PC-9 (cell line): ENCODE results near the gene MAN1B1. TPM values are rescaled to one million over a fixed set of nuclear protein-coding genes. Genes with fewer than 3 reads are reported as not detected.

Experiments used
- BruUV-seq: library from RNA; stranded (reverse); fragments of 400-500 nt; replicated peaks from 2 replicates; lab custom pipeline; 2021; lab: Mats Ljungman, UMichigan
- CTCF ChIA-PET: fragments of 300-600 bp; sonication (Branson Sonifier 250); formaldehyde crosslinking; loops from one replicate; lab custom pipeline; 2022; ENCODE audit warnings: antibody characterized with exemption; lab: Charles Lee
- POLR2A ChIA-PET: fragments of 300-600 bp; sonication (Branson Sonifier 250); formaldehyde crosslinking; loops from one replicate; lab custom pipeline; 2022; ENCODE audit warnings: antibody characterized with exemption; ENCODE audit not compliant: unreplicated experiment; lab: Charles Lee
- DNase-seq, 2 experiments: peaks; one replicate each; pipeline versions ENCODE4 v3.0.0 to v3.0.0-alpha.2; 2015 to 2022; ENCODE audit warnings: mixed read lengths in 1 of 2
- H2AFZ ChIP-seq: fragments of 200-600 bp; sonication (generic); 2 replicates; pipeline ENCODE4 v1.8.1; 2017; ENCODE audit warnings: antibody characterized with exemption
- H3F3A ChIP-seq: fragments of 200-600 bp; sonication (generic); 2 replicates; pipeline ENCODE4 v1.8.1; 2017; ENCODE audit warnings: antibody characterized with exemption, mild to moderate bottlenecking, low read depth; ENCODE audit not compliant: insufficient read depth
- H3K27ac ChIP-seq: fragments of 200-600 bp; sonication (generic); 2 replicates; pipeline ENCODE4 v1.6.1; 2016; ENCODE audit warnings: mixed run types
- H3K27me3 ChIP-seq: fragments of 200-600 bp; sonication (generic); 2 replicates; pipeline ENCODE4 v1.6.1; 2016; ENCODE audit warnings: low read depth, mixed run types; ENCODE audit not compliant: insufficient read depth
- H3K36me3 ChIP-seq: fragments of 200-600 bp; sonication (generic); 2 replicates; pipeline ENCODE4 v1.6.1; 2016; ENCODE audit warnings: low read depth, mixed run types
- H3K4me1 ChIP-seq: fragments of 200-600 bp; sonication (generic); replicated peaks from 2 replicates; pipeline ENCODE4 v1.6.1; 2016; ENCODE audit warnings: mixed run types; ENCODE audit not compliant: insufficient read depth
- H3K4me2 ChIP-seq: fragments of 200-600 bp; sonication (generic); 2 replicates; pipeline ENCODE4 v1.6.1; 2017; ENCODE audit warnings: mixed run types
- H3K4me3 ChIP-seq: fragments of 200-600 bp; sonication (generic); 2 replicates; pipeline ENCODE4 v1.6.1; 2016; ENCODE audit warnings: mixed run types
- H3K79me2 ChIP-seq: fragments of 200-600 bp; sonication (generic); 2 replicates; pipeline ENCODE4 v1.6.1; 2017; ENCODE audit warnings: low read depth, mixed run types
- H3K9me2 ChIP-seq: fragments of 200-600 bp; sonication (generic); 2 replicates; pipeline ENCODE4 v1.8.1; 2017; ENCODE audit warnings: mild to moderate bottlenecking; ENCODE audit not compliant: insufficient read depth
- H3K9me3 ChIP-seq: fragments of 200-600 bp; sonication (generic); 2 replicates; pipeline ENCODE4 v1.8.1; 2016; ENCODE audit warnings: low read depth; ENCODE audit not compliant: insufficient read depth
- H4K20me1 ChIP-seq: fragments of 200-600 bp; sonication (generic); 2 replicates; pipeline ENCODE4 v1.8.1; 2017; ENCODE audit not compliant: insufficient read depth
- CTCF ChIP-seq: fragments of 200-600 bp; sonication (generic); conservative IDR thresholded peaks from 2 replicates; pipeline ENCODE4 v1.6.1; 2017; ENCODE audit warnings: mixed run types, antibody characterized with exemption, mild to moderate bottlenecking, moderate library complexity
- EZH2 ChIP-seq: fragments of 200-600 bp; sonication (generic); IDR thresholded peaks from 2 replicates; pipeline ENCODE4 v1.8.0; 2017; ENCODE audit warnings: antibody characterized with exemption, low read depth
- intact Hi-C: fragments of 100-400 bp; cut with micrococcal nuclease; formaldehyde crosslinking; loops from one replicate; pipeline ENCODE4 v1.10.0; 2022; ENCODE audit not compliant: unreplicated experiment
- total RNA-seq: library from RNA; stranded (reverse); gene quantifications from 2 replicates; pipeline ENCODE4 v1.2.3, GENCODE V29; 2021

MAN1B1 gene
- total RNA-seq, 1 experiment from 2014 or later: 79.3 TPM

GRCh38 chr9:137088121-137088520, 1.3 kb downstream of the MAN1B1 start:
- Histone ChIP-seq H3K9me2 (no peaks in the 10 kb centered on the region), H3K4me1 (peaks cover 35% of the 10 kb centered on the region), H2AFZ (no peak overlapping the region), H4K20me1 (0 out of 2 replicates have a peak, but pooled peaks cover 4% of the 10 kb centered on the region), H3K79me2 (peaks cover 14% of the 10 kb centered on the region), H3K27me3 (no peaks in the 10 kb centered on the region), H3K27ac (no peak overlapping the region), H3F3A (peaks cover 28% of the 10 kb centered on the region), H3K4me3 (peak overlapping the region; percentile 74; the same call in 1 of the 2 replicates), H3K9me3 (no peaks in the 10 kb centered on the region), H3K36me3 (no peaks in the 10 kb centered on the region), H3K4me2 (peak overlapping the region; percentile 87)
- CTCF ChIA-PET: no interaction called here
- TF ChIP-seq CTCF (no peak), EZH2 (no peak)
- no TSS peak for BruUV-seq
- peak in 1 of 2 experiments; percentile 9 for DNase-seq
- POLR2A ChIA-PET: interaction anchor here (0.6 kb wide), 2 partner anchors 20 to 110 kb away, joined by 3 to 4 read pairs; no protein-coding TSS in a partner anchor
- intact Hi-C loops: no loop called here

GRCh38 chr9:137089232-137089947, 2.6 kb downstream of the MAN1B1 start:
- no peaks in the 10 kb centered on the region for H3K9me3 ChIP-seq
- ChIA-PET POLR2A (no interaction called here), CTCF (no interaction called here)
- 0 out of 2 replicates have a peak, but pooled peaks cover 4% of the 10 kb centered on the region for H4K20me1 ChIP-seq
- BruUV-seq: no TSS peak
- no peak overlapping the region for H3K4me2 ChIP-seq
- no peak overlapping the region for H2AFZ ChIP-seq
- intact Hi-C loops: no loop called here
- no peaks in the 10 kb centered on the region for H3K36me3 ChIP-seq
- peaks cover 14% of the 10 kb centered on the region for H3K79me2 ChIP-seq
- TF ChIP-seq CTCF (no peak), EZH2 (no peak)
- H3K9me2 ChIP-seq: no peaks in the 10 kb centered on the region
- peaks cover 22% of the 10 kb centered on the region for H3K4me1 ChIP-seq
- no peak for DNase-seq
- peaks cover 15% of the 10 kb centered on the region; the same call in 1 of the 2 replicates for H3F3A ChIP-seq
- no peak overlapping the region for H3K27ac ChIP-seq
- no peak overlapping the region for H3K4me3 ChIP-seq
- H3K27me3 ChIP-seq: no peaks in the 10 kb centered on the region

GRCh38 chr9:137095664-137096517, 9.1 kb downstream of the MAN1B1 start:
- BruUV-seq: no TSS peak
- Histone ChIP-seq H3K9me2 (no peaks in the 10 kb centered on the region), H3K27me3 (no peaks in the 10 kb centered on the region), H4K20me1 (no peaks in the 10 kb centered on the region), H3K9me3 (no peaks in the 10 kb centered on the region), H3K79me2 (no peaks in the 10 kb centered on the region), H3K4me1 (no peaks in the 10 kb centered on the region), H2AFZ (no peak overlapping the region), H3K4me3 (no peak overlapping the region), H3K4me2 (no peak overlapping the region), H3K27ac (no peak overlapping the region), H3F3A (no peaks in the 10 kb centered on the region; the same call in 1 of the 2 replicates), H3K36me3 (peaks cover 3% of the 10 kb centered on the region; the same call in 1 of the 2 replicates)
- no peak for TF ChIP-seq CTCF
- no peak for TF ChIP-seq EZH2
- intact Hi-C loops: no loop called here
- POLR2A ChIA-PET: no interaction called here
- no peak for DNase-seq
- CTCF ChIA-PET: no interaction called here
